SK-N-MC (cell line): ENCODE results near the gene LYPD3.
"Not testable (repeated sequence)": the region's sequence is repeated elsewhere in the genome, so short reads cannot be mapped to it uniquely, and the experiment has no call there.

ENCODE experiments used
- EZH2 ChIP-seq: fragments of 200-600 bp; sonication (generic); IDR thresholded peaks from one replicate; pipeline ENCODE4 v1.6.1; 2017; ENCODE audit warnings: antibody characterized with exemption
- POLR2AphosphoS5 ChIP-seq: IDR thresholded peaks from 2 replicates; pipeline ENCODE4 v1.6.1; 2012; ENCODE audit warnings: mild to moderate bottlenecking, low read depth, low read length, borderline replicate concordance

DNA sequence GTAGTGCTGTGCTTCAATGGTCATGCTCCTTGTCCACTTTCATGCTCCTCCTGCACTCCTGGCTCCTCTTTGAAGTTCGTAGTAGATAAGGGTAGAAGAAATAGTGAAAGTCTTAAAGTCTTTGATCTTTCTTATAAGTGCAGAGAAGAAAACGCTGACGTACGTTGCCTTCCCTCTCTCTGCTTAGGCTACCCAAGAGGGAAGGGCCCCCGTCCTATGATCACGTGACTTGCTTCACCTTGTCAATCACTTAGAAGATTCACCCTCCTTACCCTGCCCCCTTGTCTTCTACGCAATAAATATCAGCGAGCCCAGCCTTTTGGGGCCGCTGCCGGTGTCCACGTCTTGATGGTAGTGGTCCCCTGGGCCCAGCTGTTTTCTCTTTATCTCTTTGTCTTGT, 28.1 kb downstream of the LYPD3 start:
- not testable (repeated sequence) for TF ChIP-seq EZH2, POLR2AphosphoS5
